Activated CD8-positive, alpha-beta memory T cell treated with anti-CD3 and anti-CD28 coated beads for 24 hours (primary cell): ENCODE data around the gene AUTS2.

ENCODE experiments used
- DNase-seq: peaks from one replicate; pipeline ENCODE4 v3.0.0-alpha.2; 2020

Gene AUTS2

DNA sequence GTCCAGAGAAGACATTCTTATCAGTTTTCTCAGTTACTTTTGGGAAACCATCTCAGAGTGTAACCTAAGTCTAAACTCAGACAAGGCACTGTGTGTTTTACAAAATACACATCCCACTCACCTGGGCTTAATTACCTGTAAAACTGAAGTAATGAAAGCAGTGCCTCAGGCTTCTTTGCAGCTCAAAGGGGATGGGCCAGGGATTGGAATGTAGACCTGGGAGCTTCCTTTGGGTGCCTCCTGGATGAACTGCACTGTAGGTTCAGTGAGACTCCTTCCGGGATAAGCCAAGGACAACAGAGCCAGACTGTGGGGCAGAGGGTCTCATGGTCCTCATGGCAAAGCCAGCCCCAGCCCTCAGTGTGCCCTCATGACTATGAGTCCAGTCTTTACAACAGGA lies 861.3 kb downstream of the AUTS2 start:
- DNase-seq = no peak

DNA sequence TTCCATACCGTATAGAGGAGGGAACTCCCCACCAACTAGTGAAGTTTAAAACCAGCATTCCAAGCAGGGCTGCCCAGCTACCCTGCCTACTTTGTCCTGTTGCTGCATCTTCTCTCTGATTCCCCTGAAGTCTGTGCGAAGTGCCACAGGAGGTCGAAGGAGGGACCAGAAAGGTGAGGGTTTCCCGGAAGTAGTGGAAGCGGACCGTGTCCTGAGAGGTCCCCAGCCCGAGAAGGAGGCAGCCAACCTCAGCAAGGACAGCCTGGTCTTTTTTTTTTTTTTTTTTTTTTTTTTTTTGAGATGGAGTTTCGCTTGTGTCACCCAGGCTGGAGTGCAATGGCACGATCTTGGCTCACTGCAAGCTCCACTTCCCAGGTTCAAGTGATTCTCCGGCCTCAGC lies 861.8 kb downstream of the AUTS2 start:
- DNase-seq = no peak

DNA sequence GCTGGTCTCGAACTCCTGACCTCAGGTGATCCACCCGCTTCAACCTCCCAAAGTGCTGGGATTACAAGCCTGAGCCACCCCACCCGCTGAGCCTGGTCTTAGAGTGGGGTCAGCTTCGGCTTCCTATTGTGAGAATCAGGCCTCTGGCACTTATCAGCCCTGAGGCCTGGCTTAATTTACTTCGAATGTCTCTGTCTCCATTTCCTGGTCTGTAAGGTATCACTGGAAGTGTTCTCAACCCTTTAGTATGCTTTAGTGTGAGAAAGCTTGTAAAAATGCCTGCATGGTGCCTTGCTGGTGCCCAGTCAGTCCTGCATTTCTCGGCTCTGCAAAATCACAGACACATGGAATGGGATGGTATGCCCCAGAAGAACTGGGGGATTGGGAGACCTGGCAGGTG lies 862.3 kb downstream of the AUTS2 start:
- DNase-seq = no peak

DNA sequence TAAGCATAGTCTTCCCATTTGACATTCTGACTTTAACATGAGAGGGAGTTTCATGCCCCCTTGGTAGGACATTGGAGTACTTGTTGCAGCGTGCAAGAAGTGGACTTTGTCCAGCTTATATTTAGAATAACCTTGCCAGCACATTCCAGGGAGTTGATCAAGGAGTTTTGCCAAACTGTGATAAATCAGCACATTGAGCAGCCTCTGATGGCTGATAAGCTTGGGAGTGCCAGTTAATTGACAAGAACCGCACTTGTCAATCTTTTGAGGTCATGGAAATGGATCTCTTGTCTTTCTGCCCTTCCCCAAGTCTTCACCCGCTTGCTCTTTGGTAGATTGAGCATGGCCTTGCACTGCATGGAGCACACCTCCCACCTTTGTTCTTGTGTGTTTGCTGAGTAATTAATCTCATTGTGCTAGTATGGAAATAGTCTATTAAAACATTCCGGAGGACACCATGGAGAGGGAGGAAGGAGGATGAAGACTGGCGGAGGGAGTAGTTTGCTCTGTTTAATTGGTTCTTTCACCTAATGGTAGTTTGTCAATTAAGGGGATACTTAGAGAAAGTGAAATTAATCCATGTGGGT lies 865.2 kb downstream of the AUTS2 start:
- DNase-seq = no peak

DNA sequence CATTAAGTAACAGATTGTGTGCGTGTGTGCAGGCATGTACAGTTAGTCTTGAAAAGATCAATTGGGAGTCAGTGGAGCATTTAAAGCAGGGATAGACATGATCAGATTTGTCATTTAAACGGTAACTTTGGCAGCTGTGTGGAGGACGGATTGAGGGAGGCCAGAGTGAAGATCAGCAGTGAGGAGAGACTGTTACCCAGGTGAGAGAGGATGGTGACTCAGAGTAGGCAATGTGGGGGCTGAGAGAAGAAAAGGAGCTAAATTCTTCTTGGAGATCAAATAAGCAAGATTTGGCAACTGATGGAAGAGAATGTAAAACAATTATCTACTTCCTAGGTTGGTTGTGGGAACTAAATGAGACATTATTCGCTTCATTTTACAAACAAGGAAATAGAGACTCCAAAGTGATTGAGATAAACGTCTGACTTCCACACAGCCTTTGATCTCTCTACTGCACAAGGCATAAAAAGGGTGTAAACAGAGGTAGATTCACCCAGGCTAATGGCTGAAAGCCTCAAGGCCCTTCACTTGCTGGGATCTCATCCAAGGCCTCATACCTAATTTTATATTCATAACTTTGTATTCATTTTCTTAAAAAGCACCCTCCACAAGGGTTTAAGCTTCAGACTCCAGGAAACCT lies 868.6 kb downstream of the AUTS2 start:
- no peak for DNase-seq

DNA sequence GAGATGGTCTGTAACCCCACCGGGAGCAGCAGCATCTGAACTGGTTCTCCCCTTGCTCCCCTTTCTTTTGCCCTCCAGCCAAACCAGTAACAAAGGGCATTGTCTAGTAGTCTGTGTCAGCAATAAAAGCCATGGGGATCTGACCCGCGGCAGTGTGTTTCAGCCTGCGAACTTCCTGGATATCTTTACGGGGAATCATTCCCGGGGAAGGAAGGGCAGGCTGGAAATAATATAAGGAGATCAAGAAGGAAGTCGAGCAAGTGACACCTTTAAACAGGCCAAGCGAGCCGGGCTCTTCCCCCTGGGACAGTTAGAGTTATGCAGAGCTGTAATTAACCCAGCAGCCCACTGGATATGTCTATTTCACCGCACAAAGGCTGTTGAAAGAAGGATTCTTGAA lies 872.5 kb downstream of the AUTS2 start:
- no peak for DNase-seq

DNA sequence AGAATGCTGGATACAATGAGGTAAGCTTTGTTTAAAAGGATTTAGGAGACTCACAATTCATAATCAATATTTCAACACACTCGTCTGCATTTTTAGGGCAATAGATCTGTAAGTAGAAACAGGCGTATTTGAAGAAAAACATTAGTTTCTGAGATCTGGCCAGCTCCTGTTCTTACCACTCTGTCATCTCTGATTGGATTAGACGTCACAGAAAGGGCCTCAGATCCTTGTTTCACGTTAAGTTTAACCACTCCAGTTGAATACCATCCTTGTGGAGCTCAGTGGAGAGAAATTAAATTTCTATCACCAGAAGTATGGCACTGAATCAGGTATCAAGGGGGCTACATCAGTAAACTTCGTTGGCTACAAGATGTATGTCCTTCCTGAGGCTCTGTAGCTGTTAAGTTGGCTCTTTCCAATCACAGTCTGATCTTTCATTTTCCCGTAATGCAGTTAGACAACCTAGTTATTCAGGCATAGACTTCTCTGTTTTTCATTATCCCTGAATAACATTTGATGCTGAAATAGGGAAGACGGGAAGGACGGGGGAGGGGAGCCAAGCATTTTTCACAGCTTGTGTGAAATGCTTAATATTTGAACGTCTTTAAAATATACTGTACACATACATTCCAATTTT lies 874.4 kb downstream of the AUTS2 start:
- no peak for DNase-seq

DNA sequence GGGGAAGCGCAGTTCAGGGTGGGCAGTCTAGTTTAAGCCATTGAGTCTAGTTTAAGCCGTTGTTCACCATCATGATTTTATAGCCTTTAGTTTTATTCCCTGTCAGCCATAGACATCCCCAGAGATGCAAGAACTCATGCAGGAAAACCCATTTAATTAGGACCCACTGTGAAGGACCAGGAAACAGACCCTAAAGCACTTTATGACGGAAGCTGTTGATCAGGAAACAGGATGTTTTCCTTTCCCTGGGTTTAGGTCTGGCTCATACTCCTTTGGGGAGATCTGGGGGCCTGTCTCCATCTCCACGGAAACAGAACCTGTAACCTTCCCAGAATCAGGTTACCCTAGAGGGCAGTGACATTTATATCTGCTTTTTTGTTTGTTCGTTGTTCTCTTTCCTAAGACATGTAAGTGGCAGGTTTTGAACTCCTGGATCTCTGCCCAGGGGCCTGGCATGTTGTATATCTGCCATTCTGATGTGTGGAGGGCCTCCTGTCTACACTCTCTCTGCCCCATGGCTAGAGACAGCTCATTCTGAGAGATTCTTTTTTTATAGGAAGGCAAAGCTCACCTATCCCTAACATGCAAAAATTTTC lies 876.5 kb downstream of the AUTS2 start:
- no peak for DNase-seq

DNA sequence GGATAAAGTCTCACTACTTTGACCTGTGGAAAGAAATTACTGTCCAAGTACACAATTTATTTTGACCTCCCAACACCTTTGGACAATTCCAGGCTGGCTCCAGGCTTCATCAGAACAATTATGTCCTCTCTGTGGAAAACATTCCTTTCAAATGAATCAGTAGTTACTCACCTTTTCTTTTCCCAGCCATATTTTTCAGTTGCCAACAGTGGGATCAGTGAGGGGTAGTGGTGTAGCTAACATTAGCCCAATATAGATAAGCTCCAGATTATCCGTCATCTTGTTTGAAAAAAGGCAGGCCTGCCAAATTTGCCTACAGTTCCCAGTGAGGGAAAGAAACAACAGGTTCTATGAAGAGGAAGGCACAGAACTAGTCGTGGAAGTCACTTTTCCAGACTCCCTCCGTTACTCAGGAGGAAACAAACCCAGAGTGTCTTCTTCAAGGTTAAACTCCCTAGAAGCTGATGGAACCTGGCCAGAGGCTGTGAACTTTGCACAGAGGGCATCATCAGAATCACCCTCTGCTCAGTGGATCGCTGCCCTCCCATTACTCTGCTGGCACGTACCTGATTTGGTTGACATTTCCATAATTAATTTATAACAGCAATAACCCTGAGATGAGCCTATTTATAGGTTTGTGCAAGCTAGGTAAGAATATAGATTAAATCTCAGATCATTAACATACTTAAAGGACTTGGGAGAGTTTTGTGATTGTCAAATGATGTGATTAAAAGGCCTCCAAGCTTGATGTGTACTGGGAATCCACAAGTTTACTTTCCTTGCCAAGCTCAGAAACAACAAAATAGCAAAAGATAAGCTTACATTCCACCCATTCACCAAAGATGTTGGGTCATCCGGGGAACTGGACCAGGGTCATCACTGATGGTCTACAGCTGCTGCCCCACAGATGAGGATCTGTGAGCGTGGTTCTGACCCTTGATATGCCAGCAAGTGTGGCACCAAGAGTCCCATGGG lies 879.0 kb downstream of the AUTS2 start:
- no peak for DNase-seq

DNA sequence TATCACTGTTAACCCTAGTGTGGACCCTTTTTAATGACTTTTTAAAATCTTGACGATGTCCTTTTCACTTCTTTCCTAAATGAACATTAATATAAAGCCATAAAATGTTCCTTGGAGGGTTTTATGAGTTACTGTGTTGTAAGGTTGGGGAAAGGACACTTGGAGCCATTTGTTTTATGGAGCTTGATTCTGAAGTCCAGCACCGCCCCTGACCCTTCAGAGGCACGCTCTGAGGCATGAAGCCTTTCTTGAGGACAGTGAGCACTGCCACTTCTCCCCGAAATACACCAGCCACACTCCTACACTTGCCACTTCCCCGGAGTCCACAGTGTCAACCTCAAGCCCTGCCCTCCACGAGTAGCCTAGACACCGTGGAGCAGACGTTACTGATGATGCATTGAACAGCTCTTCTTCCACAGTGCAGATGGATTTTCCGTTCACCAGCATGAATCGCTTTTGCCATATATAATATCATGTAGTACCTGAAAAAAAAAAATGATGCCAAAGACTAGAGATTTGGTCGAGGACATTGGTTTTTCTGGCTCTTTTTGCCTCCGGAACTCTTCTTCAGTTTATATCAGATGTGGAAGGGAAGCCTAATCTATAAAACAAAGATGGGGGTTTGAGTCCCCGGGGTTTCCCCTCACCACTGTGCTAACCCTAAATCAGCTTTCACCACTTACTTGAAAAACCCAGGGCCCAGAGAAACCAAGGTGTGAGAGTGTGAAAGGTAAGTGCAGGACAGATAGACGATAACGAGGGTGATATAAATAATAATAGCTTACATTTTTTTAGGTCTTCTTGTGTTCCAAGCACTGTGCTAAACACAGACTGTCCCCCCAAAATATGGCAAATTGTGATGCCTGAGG lies 881.1 kb downstream of the AUTS2 start:
- no peak for DNase-seq

DNA sequence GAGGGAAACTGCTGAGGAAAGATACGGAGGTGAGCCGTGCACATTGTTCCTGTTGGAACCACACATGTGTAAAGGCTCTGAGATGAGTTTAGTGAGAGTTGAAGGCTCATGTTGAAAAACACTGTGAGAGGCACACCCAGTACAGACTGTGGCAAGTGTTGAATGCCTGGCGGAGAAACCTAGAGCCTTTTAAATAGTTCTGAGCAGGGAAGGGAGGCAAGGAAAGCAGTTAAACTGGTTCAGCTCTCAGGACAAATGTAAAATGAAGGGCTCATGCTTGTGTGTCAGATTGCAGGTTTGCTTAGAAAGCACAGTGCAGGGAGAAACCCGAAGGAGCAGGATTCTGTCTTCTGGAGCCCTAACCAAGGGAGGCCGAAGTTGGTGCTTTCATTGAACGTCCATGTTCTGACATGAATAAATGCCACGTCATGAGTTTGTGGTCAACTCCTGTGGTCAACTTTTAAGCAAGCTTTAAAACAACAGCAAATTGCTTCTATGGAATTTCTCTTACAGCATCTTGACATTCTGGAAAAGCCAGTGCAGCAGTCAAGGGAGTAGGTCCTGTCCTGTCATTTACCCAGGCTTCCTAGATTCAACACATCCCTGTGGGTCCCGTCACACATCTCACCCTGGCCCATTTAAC lies 882.8 kb downstream of the AUTS2 start:
- DNase-seq = no peak

DNA sequence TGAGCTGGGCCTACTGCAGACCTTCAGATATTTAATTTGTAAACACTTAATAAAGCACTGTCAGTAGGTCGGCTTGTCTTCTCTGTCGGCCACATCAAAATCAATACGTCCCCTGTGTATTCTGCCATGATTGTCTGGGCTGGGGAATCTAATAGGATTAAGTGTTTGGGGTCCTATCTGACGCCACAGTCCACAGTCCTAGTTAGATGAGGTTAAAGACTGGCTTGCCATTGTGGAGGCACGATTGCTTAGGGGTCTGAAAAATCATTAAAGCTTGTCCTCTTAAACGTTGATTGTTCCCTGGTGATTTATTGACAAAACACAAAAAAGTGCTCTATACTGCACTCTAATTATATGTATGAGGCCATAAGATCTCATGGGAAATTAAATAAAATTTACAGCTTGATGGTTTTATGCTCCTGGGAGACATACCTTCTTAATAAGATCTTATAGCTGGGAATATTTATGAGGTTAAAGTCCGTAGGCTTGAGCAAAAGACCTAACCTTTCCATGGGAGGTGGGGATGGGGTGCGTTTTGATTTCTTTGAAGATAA lies 883.4 kb downstream of the AUTS2 start:
- DNase-seq = no peak

DNA sequence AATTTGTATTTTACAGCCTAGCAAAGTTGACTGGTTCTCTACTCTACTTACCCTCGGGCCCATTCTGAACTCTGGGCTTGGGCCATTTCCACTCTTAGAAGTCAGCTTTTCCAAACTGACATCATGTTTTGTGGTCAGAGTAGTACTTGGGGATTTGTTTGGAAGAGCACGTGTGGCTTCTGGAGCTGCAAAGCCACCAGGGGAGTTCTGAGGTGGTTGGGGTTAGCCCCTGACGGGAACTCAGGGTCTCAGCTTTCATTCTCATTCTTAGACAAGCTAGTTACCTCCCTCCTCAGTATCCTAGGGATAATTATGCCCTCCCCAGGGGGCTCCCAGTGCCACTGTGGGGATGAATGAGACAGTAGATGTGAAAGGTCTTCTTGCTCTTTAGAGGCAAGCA lies 886.0 kb downstream of the AUTS2 start:
- DNase-seq = no peak

DNA sequence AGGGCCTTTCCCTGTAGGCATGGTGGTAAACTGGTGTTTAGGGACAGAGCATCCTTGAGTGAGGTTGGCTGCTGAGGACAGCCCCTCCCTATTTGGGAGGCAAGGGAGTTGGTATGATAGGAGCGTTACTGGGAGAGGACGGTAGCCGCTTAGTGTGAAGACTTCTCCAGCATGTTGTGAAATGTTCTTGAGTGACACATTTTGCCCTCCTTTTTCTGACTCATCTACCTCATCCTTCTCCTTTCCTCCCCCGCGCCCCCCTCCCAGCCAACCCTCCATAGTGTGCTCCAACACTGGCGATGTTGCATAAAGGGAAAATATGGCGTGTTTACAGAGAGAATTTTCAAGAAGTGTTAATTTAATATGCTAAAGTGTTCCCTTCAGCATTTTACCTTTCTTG lies 888.7 kb downstream of the AUTS2 start:
- no peak for DNase-seq

DNA sequence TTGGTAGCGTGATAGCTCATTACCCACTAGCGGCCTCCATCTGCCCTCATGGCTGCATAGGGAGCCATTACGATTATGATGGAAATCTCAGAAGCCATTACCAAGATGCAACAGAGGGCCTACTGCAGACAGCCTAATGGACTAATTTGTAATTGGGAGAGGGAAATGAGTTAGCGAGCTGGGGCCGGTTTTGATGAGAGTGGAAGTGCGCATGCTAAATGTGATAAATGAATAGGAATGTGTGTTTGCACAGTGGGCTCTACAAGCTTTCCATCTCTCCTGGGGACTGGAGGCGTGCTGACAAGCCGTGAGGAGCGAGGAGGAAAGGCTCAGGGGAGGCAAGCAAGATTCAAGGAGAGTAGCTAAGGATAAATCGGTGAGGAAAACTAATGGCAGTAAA lies 889.2 kb downstream of the AUTS2 start:
- no peak for DNase-seq

DNA sequence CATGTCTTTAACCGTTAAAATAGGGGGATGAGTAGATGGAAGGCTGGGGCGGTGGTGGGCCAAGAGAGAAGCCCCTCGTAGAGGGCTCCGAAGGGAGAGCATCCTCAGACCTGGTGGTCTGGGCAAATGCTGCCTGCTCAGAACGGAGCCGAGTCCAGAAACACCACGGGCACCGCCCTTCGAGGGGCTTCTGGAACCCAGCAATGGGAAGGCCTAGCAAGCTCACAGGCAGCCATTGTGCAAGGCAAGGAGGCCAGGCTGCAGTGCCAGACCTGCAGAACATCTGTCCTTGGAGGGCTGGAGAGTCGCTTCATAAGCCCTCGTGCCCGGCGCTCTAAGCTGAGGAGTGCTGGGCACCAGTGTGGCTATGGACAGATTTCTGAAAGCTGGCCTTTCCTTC lies 889.6 kb downstream of the AUTS2 start:
- DNase-seq = no peak

DNA sequence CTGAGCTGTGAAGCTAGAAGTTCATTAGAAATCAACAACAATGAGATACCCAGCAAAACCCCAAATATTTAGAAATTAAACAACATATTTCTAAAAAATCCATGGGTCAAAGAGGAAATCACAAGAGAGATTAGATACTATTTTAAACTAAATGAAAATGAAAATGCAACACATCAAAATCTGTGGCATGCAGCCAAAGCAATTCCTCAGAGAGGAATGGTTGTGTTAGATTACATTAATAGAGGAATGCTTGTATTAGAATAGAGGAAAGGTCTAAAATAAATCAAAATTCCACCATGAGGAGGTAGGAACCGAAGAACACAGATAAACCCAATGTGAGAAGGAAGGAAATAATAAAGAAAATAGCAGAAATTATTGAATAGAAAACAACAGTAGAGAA lies 891.5 kb downstream of the AUTS2 start:
- DNase-seq = no peak

DNA sequence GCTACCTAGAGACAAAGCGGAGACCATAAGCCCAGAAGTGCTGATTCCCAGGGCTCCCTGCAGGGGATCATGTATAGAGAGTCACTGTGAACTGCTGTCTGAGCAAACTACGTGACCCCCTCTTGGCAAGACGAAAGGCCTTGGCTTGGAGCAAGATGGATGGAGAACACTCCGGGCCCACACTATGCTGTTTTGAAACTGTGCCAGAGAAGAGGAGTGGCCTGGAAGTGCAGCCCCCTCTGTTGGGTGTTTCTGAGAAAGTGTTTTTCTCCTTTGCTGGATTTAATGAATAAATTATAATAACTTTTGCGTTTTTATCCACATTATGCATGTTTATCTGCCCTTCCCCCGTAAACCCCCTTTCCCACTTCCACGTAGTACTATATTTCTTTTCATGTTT lies 894.4 kb downstream of the AUTS2 start:
- DNase-seq = no peak

DNA sequence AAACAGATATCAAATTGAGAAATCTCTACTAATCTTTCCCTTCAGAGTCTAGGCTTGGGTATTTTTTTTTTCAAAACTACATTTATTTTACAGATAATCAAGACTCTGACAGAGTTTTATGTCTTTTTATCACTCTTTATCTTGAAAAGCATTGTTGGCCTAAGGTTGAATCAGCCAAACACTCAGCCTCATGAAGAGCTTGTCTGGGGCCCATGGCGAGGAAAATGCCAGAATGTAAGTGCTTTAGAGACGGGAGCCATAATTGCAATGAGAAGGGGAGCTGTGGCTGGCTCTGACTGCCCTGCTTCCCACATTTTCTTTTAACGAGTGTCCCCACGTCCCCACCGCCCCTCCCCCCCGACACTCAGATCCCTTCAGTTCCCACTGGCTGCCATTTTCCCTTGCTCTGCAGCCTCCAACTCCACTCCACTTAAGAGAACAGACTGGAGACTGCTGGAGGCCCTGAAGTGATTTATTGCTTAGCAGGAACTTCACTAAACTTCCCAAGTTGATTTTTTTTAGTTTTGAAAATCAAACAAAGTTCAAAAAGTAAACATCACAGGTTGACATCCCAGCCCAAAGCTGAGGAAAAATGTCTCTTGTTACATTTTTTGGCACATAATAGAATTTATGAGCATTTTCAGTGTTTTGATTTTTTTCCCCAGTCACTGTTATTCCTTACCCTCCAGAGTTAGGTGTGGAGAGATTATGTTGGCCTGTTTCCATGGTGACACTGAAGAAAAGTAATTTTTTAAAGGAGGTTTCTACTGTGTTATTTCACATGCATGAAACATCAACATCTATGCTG lies 896.2 kb downstream of the AUTS2 start:
- no peak for DNase-seq

DNA sequence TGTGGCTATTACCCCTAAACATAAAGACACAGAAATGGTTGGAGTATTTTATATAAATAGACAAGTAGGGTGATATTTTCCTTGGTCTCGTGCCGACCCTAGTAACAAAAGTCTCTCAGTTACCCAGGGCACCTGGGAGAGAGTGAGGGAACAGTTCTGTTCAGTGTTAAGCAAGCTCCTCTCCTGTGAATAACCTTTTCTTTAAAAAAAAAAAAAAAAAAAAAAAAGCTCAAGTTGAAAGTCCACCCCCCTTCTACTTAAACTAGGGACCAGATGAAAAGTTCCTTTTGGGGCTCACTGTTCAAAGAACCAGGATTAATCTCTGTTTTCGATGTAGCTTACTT lies 896.7 kb downstream of the AUTS2 start:
- DNase-seq = no peak

DNA sequence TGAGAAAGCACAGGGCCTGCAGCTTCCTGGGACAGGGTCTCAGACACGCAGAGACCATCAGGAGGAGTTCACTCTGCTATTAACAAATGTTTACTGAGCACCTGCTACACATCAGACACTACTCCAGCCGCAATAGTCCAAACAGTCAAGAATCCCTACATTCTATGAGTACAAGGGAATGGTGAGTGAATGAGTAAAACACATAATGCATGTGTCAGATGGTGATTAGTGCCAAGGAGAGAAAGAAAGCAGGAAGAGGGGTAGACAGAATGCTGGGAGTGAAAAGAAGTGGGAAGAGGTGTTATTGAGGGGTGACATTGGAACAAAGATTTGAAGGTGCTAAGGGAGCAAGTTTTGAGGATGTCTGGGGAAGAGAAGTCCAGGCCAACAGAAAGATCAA lies 899.5 kb downstream of the AUTS2 start:
- no peak for DNase-seq
